GM12873 (cell line): ENCODE data around the gene HSPA12A.

Experiments used
- TF ChIP-seq, protein P1 (sequence below): IDR thresholded peaks from 2 replicates; pipeline ENCODE4 v1.5.1; 2012; ENCODE audit warnings: low read depth, mild to moderate bottlenecking, moderate library complexity, low read length, control low read depth; ENCODE audit not compliant: insufficient read depth; ENCODE audit errors: missing control alignments

Gene HSPA12A, protein sequence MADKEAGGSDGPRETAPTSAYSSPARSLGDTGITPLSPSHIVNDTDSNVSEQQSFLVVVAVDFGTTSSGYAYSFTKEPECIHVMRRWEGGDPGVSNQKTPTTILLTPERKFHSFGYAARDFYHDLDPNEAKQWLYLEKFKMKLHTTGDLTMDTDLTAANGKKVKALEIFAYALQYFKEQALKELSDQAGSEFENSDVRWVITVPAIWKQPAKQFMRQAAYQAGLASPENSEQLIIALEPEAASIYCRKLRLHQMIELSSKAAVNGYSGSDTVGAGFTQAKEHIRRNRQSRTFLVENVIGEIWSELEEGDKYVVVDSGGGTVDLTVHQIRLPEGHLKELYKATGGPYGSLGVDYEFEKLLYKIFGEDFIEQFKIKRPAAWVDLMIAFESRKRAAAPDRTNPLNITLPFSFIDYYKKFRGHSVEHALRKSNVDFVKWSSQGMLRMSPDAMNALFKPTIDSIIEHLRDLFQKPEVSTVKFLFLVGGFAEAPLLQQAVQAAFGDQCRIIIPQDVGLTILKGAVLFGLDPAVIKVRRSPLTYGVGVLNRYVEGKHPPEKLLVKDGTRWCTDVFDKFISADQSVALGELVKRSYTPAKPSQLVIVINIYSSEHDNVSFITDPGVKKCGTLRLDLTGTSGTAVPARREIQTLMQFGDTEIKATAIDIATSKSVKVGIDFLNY

GRCh38 chr10:116742367-116743265, at the start of gene HSPA12A:
Gene HSPA12A, minus strand, starts transcription at chr10:116742566. Its CDS starts 97 bp downstream, at chr10:116742469.
- TF ChIP-seq, protein P1, sequence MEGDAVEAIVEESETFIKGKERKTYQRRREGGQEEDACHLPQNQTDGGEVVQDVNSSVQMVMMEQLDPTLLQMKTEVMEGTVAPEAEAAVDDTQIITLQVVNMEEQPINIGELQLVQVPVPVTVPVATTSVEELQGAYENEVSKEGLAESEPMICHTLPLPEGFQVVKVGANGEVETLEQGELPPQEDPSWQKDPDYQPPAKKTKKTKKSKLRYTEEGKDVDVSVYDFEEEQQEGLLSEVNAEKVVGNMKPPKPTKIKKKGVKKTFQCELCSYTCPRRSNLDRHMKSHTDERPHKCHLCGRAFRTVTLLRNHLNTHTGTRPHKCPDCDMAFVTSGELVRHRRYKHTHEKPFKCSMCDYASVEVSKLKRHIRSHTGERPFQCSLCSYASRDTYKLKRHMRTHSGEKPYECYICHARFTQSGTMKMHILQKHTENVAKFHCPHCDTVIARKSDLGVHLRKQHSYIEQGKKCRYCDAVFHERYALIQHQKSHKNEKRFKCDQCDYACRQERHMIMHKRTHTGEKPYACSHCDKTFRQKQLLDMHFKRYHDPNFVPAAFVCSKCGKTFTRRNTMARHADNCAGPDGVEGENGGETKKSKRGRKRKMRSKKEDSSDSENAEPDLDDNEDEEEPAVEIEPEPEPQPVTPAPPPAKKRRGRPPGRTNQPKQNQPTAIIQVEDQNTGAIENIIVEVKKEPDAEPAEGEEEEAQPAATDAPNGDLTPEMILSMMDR: no peak

DNA sequence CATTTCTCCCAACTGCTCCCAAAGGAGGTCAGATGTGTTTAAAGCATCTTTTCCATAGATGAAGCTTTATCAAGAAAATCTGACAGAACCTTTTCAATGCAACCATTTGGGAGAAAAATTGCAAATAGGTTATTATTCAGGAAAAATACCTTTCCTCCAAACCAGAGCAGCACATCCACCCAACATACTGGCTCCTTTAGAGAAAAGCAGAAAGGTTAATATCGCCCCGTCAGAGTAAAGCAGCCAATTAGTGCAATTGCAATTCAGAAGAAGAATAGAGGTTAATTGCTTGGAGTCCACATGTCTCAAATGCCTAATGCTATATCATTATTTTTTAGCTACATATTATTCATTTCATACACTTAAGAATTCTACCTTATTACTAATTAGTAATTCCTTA, 48.9 kb upstream of the HSPA12A start:
- TF ChIP-seq, protein P1: no peak

GRCh38 chr10:116787893-116788665, 45.7 kb upstream of the HSPA12A start:
- TF ChIP-seq, protein P1: peak; percentile 91

GRCh38 chr10:116787053-116787659, 44.8 kb upstream of the HSPA12A start:
- TF ChIP-seq, protein P1: no peak

DNA sequence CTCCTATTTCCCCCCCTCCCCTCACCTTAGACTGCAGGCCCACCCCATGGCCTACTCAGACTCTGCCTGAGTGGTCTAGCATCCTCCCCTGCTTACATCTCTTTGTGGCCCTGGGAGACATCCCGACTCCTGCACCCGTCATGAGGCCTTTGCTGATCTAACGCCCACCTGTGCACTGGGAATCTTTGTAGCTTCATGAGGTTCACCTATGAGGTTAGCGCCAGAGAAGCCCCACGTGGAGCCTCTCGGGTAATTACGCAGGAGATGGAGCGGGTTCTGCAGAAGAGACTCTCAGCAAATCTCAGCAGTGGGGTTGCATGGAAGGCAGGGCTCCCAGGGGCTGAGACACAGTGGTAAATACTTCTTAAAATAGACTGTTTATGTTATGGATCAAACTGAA, 43.5 kb upstream of the HSPA12A start:
- TF ChIP-seq, protein P1: no peak

DNA sequence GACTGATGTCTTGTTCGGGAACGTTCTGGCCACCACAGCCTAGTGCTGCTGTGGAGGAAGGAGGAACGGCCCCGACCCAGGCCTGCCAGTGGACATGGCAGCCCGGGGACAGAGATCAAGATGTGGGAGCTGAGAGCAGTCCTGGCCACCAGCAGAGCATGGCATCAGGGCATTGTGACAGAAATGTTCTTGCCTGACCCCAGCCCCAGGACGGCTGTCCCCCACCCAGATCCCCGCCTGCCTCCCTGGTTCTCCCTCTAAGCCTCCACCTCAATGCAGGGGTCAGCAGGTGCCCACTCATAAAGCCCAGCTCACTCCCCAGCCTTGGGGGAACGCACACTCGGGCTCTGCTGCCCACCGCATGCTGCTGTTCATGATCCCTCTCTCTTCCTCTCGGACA, 42.9 kb upstream of the HSPA12A start:
- TF ChIP-seq, protein P1: no peak
